Endothelial cell of umbilical vein (primary cell): Measurements from ENCODE around the gene TLR9.

ENCODE experiments used
- JUN ChIP-seq: IDR thresholded peaks from 2 replicates; pipeline ENCODE4 v1.6.1; 2011; ENCODE audit warnings: borderline replicate concordance, low read depth; ENCODE audit not compliant: insufficient read length, insufficient read depth
- MYC ChIP-seq: IDR thresholded peaks from one replicate; pipeline ENCODE4 v1.6.1; 2011; ENCODE audit warnings: mild to moderate bottlenecking, low read depth, low read length
- POLR2A ChIP-seq: IDR thresholded peaks from 2 replicates; pipeline ENCODE4 v1.6.1; 2012; ENCODE audit warnings: low read depth, mild to moderate bottlenecking, control low read depth, low read length
- TF ChIP-seq, protein P1 (sequence below), 2 donors: IDR thresholded peaks; 1 replicate in 1 of 2; 2 replicates in 1 of 2; pipeline ENCODE4 v1.5.1; 2011; ENCODE audit warnings: low read length in 2 of 2, mild to moderate bottlenecking in 2 of 2, moderate library complexity in 2 of 2, control low read depth in 1 of 2, inconsistent platforms in 1 of 2, low read depth in 1 of 2; ENCODE audit not compliant: insufficient read depth in 1 of 2; ENCODE audit errors: extremely low read depth in 1 of 2

GRCh38 chr3:52217409-52217805 lies 8.0 kb downstream of the TLR9 start:
- TF ChIP-seq, protein P1, sequence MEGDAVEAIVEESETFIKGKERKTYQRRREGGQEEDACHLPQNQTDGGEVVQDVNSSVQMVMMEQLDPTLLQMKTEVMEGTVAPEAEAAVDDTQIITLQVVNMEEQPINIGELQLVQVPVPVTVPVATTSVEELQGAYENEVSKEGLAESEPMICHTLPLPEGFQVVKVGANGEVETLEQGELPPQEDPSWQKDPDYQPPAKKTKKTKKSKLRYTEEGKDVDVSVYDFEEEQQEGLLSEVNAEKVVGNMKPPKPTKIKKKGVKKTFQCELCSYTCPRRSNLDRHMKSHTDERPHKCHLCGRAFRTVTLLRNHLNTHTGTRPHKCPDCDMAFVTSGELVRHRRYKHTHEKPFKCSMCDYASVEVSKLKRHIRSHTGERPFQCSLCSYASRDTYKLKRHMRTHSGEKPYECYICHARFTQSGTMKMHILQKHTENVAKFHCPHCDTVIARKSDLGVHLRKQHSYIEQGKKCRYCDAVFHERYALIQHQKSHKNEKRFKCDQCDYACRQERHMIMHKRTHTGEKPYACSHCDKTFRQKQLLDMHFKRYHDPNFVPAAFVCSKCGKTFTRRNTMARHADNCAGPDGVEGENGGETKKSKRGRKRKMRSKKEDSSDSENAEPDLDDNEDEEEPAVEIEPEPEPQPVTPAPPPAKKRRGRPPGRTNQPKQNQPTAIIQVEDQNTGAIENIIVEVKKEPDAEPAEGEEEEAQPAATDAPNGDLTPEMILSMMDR (IDR thresholded peaks at IDR 0.05; ENCODE audit: extremely low read depth in 1 of 2, insufficient read depth in 1 of 2, low read depth in 1 of 2, low read length in 2 of 2): no peak
- TF ChIP-seq POLR2A: no peak
- no peak for TF ChIP-seq JUN
- TF ChIP-seq MYC: no peak
